ENCODE measurements around the gene TFAP2A. TPM values are rescaled to one million over a fixed set of nuclear protein-coding genes. Genes with fewer than 3 reads are reported as not detected.
A peak's percentile ranks its signal among the peaks of the same experiment; 100 is the strongest.

TFAP2A gene
- total RNA-seq, 1 donor from 2014 or later, result 9.6 TPM

DNA sequence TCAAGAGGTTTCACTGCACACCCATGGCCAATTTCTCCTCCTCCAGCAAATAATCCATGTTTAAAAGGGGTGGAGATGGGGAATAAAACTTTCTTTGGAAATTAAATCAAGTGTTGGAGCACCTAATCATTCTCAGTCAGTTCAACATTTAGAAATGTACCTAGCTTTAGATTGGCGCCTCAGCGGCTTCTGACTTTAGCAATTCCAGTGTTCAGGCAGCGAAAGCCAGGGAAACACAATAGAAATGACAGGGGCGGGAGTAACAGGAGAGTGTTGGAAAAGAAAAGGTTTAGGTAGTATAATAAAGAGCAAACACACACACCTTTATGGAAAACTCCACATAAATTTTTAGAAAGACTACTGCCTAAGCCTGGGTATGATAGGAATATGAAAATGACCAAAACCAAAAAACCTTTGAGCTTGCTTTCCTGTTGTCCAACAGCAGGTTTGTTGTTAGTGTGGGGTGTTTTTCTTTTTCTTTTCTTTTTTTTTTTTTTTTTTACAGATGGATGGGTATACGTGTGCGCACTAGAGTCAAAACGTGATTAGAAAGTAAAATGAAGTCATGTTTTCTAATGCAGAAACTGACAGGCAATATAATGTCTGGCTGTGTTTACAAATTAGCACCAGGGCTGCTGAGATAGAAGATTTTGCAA lies 7.7 kb downstream of the TFAP2A start:
- Mint-ChIP-seq H3K4me3 (peak overlapping the region; percentile 88), H3K9me3 (no peaks in the 10 kb centered on the region), H3K27ac (ENCODE audit: unreplicated experiment) (no peak overlapping the region), H3K27me3 (ENCODE audit: low read depth) (peaks cover 97% of the 10 kb centered on the region), H3K36me3 (ENCODE audit: low read depth) (peaks cover 8% of the 10 kb centered on the region), H3K4me1 (peaks cover 38% of the 10 kb centered on the region)
- no peak for DNase-seq (ENCODE audit: low read depth, low spot score)
- TF ChIP-seq, protein P1, sequence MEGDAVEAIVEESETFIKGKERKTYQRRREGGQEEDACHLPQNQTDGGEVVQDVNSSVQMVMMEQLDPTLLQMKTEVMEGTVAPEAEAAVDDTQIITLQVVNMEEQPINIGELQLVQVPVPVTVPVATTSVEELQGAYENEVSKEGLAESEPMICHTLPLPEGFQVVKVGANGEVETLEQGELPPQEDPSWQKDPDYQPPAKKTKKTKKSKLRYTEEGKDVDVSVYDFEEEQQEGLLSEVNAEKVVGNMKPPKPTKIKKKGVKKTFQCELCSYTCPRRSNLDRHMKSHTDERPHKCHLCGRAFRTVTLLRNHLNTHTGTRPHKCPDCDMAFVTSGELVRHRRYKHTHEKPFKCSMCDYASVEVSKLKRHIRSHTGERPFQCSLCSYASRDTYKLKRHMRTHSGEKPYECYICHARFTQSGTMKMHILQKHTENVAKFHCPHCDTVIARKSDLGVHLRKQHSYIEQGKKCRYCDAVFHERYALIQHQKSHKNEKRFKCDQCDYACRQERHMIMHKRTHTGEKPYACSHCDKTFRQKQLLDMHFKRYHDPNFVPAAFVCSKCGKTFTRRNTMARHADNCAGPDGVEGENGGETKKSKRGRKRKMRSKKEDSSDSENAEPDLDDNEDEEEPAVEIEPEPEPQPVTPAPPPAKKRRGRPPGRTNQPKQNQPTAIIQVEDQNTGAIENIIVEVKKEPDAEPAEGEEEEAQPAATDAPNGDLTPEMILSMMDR (conservative IDR thresholded peaks at IDR 0.05), result no peak

DNA sequence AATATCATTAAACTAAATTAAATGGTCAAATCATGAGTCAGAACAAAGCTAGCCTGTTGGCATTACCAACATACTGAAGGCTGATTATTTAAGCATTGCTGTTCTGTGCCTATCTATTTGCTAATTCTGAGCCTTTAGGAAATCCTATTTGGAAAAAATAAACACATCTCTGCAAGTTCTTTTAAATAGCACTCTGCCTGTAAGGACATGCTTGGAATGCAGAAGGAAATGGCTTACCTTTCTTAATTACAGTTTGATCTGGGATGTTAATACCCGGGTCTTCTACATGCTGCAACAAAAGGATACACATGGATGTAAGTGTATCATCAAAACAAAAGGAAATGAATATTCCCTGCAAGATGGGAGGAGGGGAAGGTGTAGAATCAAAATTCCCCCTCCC lies 8.3 kb downstream of the TFAP2A start:
- no peak for DNase-seq (ENCODE audit: low read depth, low spot score)
- H3K4me3 Mint-ChIP-seq, result peak overlapping the region; percentile 88
- TF ChIP-seq, protein P1 (conservative IDR thresholded peaks at IDR 0.05), result no peak
- peaks cover 97% of the 10 kb centered on the region for H3K27me3 Mint-ChIP-seq (ENCODE audit: low read depth)
- no peaks in the 10 kb centered on the region for H3K9me3 Mint-ChIP-seq
- peaks cover 36% of the 10 kb centered on the region for H3K4me1 Mint-ChIP-seq
- peaks cover 8% of the 10 kb centered on the region for H3K36me3 Mint-ChIP-seq (ENCODE audit: low read depth)
- H3K27ac Mint-ChIP-seq (ENCODE audit: unreplicated experiment), result no peak overlapping the region

DNA sequence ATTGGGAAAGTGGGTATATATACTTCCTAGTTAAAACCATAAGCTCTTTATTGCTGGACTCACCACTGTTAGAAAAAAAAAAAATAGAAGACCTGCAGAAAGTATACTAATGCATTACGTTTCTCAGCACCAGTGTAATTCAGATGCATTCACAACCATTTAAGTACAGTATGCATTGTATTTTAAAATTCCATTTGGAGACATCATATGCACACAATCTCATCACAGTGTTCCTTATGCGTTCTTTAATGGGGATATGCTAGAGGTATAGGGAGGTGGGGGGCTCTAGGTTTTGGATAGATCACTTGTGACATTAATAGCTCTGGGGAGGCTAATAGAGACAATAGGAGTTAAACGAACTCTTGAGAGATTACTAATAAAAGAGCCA lies 9.4 kb downstream of the TFAP2A start:
- Mint-ChIP-seq H3K4me1 (peaks cover 36% of the 10 kb centered on the region), H3K9me3 (no peaks in the 10 kb centered on the region), H3K27ac (ENCODE audit: unreplicated experiment) (no peak overlapping the region), H3K4me3 (peak overlapping the region; percentile 88), H3K36me3 (ENCODE audit: low read depth) (peaks cover 8% of the 10 kb centered on the region), H3K27me3 (ENCODE audit: low read depth) (peaks cover 97% of the 10 kb centered on the region)
- TF ChIP-seq, protein P1 (conservative IDR thresholded peaks at IDR 0.05), result no peak
- no peak for DNase-seq (ENCODE audit: low read depth, low spot score)

DNA sequence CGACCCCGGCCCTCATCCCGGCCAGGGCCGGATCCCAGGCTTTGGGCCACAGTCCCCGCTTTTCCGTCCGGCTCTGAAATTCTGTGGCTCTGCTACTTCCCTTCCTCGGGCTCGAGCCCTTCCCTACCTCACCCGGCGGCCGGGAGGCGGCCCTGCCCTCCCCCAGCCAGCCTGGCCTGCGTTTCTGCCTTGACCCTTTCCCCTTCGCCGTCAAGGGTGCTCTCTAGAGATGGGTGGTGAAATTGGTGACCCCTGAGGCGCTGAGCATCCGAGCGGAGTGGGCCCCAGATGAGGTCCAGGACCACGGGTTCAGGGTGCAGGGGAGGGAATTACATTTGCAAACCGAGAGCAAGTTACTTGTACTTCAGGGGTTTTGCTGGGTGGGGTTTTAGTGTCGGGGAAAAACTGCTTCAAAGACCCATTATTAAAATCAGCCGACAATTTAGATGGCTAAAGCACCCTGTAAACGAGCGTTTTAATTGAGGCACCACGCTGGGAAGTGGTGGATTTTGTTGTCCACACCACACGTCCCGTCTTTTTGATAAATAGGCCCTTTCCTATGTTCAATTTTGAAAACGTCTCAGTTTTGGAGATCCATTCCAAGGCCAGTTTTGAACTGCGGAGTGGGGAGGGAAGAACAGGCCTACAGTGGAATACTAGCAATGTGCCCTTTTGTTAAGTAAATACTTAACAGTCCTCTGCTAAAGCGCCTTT lies 9.9 kb downstream of the TFAP2A start:
- Mint-ChIP-seq H3K9me3 (no peaks in the 10 kb centered on the region), H3K4me1 (peaks cover 37% of the 10 kb centered on the region), H3K27ac (ENCODE audit: unreplicated experiment) (no peak overlapping the region), H3K4me3 (peak overlapping the region; percentile 88), H3K27me3 (ENCODE audit: low read depth) (peaks cover 97% of the 10 kb centered on the region), H3K36me3 (ENCODE audit: low read depth) (peaks cover 4% of the 10 kb centered on the region)
- TF ChIP-seq, protein P1 (conservative IDR thresholded peaks at IDR 0.05), result no peak
- no peak for DNase-seq (ENCODE audit: low read depth, low spot score)

DNA sequence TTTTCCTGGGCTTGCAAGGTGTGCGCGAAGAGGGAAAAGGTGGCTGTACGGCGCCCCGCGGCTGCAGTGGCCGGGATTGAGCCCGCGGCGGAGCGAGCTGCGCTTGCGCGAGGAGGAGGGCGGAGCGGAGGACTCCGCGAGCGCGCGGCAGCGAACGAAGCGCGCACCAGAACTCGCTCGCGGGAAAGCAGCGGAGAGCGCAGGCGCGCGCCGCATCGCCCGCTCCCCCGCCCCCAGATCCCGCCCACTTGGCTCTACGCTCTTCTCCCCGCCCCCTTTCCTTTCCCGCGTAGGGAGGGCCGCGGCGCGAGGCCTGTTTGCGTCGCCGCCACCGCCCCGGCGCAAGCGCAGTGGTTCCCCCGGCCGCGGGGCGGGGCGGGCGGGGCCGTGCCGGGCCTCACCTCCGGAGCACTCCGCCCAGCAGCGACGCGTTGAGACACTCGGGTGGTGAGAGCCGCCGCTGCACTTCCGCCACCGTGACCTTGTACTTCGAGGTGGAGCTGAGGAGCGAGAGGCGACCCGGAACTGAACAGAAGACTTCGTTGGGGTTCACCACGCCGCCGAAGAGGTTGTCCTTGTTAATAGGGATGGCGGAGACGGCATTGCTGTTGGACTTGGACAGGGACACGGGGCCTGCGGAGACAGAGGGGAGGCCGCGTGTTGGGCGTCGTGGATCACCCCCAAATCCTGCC lies 10.6 kb downstream of the TFAP2A start:
- Mint-ChIP-seq H3K9me3 (no peaks in the 10 kb centered on the region), H3K27ac (ENCODE audit: unreplicated experiment) (peak overlapping the region; percentile 59), H3K4me1 (peaks cover 38% of the 10 kb centered on the region)

More for the DNA sequence above, 10.6 kb downstream of the TFAP2A start:
- peaks cover 97% of the 10 kb centered on the region for H3K27me3 Mint-ChIP-seq (ENCODE audit: low read depth)
- TF ChIP-seq, protein P1 (conservative IDR thresholded peaks at IDR 0.05), result peak; percentile 47
- DNase-seq (ENCODE audit: low read depth, low spot score), result peak; percentile 86
- peaks cover under 1% of the 10 kb centered on the region for H3K36me3 Mint-ChIP-seq (ENCODE audit: low read depth)
- peak overlapping the region; percentile 88 for H3K4me3 Mint-ChIP-seq

All from neural crest cell (in vitro differentiated cells).